ENCODE results near the gene PBX2. TPM values are rescaled to one million over a fixed set of nuclear protein-coding genes. Genes with fewer than 3 reads are reported as not detected.

The PBX2 gene
- polyA plus RNA-seq, 3 donors: 1.9 to 201 (median 4.0) TPM

DNA sequence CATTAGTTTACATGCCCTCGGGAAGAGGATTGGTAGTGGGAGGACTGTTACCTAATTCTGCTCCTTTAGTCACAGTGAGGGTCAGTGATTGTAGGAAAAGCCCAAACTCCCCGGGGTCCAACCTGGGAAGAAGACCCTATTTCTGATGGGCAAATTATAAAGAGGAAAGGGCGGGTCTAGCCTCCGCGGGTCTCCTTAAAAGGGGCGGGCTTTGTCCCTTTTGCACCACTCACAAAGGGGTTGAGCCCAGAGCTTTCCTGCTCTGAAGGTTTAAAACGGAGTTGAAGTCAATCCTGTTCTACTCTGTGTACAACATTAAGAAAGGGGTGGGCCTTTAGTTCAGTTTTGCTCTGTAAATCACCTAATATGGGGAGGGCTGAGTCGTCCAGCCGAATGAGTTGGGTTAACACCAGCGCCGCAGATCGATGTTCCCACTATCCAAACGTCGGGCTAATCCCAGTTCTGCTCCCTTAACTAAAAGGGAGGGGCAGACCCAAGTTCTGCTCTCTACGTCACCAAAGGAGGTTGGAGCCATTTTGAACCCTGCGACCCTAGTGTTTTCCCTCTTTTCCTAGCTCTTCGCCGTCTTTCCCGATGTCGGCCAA is 12.7 kb downstream of the PBX2 start:
- Histone ChIP-seq H3K9me3 (replicated peaks in 1 of 2; ENCODE audit: control insufficient read depth in 1 of 2, insufficient read depth in 1 of 2, low read length in 2 of 2) (no peaks in the 10 kb centered on the region), H3K4me2 (replicated peaks; ENCODE audit: extremely low read depth, low read length, poor library complexity, severe bottlenecking) (peak overlapping the region; percentile 97), H3K27me3 (ENCODE audit: control insufficient read depth in 2 of 2, insufficient read depth in 2 of 2, low read length in 2 of 2) (no peaks in the 10 kb centered on the region), H3K27ac (ENCODE audit: low read depth in 1 of 2, low read length in 2 of 2) (peak overlapping the region; percentile 89 to 90), H2AFZ (ENCODE audit: insufficient read depth, low read depth, low read length, poor library complexity, severe bottlenecking) (peak overlapping the region; percentile 70), H3K4me3 (replicated peaks in 1 of 3; ENCODE audit: low read depth in 2 of 3, low read length in 3 of 3) (peak overlapping the region; percentile 57 to 94 (median 82)), H4K20me1 (ENCODE audit: insufficient read depth, low read length) (no peaks in the 10 kb centered on the region), H3K9ac (ENCODE audit: insufficient read depth, low read length, poor library complexity, severe bottlenecking) (peak overlapping the region; percentile 56), H3K4me1 (ENCODE audit: control insufficient read depth in 1 of 2, insufficient read depth in 2 of 2, low read length in 2 of 2) (peaks cover 56 to 71% of the 10 kb centered on the region in 2 donors), H3K79me2 (ENCODE audit: insufficient read depth, low read length) (peaks cover 52% of the 10 kb centered on the region), H3K36me3 (replicated peaks in 1 of 2; ENCODE audit: control insufficient read depth in 1 of 2, insufficient read depth in 2 of 2, low read length in 2 of 2) (peaks cover 11 to 24% of the 10 kb centered on the region in 2 donors)
- Mint-ChIP-seq H3K4me3 (peak overlapping the region; percentile 90 to 98), H3K27ac (peak overlapping the region; percentile 96 to 100 (median 100)), H3K36me3 (peaks cover 16 to 24% of the 10 kb centered on the region in 2 donors), H3K9me3 (no peaks in the 10 kb centered on the region), H3K27me3 (ENCODE audit: low read depth in 3 of 3) (peaks cover 0 to 4% (median 0%) of the 10 kb centered on the region in 3 donors), H3K4me1 (peaks cover 81% of the 10 kb centered on the region)
- TF ChIP-seq, protein P1, sequence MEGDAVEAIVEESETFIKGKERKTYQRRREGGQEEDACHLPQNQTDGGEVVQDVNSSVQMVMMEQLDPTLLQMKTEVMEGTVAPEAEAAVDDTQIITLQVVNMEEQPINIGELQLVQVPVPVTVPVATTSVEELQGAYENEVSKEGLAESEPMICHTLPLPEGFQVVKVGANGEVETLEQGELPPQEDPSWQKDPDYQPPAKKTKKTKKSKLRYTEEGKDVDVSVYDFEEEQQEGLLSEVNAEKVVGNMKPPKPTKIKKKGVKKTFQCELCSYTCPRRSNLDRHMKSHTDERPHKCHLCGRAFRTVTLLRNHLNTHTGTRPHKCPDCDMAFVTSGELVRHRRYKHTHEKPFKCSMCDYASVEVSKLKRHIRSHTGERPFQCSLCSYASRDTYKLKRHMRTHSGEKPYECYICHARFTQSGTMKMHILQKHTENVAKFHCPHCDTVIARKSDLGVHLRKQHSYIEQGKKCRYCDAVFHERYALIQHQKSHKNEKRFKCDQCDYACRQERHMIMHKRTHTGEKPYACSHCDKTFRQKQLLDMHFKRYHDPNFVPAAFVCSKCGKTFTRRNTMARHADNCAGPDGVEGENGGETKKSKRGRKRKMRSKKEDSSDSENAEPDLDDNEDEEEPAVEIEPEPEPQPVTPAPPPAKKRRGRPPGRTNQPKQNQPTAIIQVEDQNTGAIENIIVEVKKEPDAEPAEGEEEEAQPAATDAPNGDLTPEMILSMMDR (IDR thresholded peaks at IDR 0.05): no peak
- intact Hi-C loops (cut with micrococcal nuclease): loop anchor here in 1 of 2 donors (5.0 kb wide), 1 partner anchor 55 kb away; no protein-coding TSS in a partner anchor
- DNase-seq: no peak
- WGBS (ENCODE audit: insufficient coverage): 2% methylated on average over 16 of the region's 20 CpGs

DNA sequence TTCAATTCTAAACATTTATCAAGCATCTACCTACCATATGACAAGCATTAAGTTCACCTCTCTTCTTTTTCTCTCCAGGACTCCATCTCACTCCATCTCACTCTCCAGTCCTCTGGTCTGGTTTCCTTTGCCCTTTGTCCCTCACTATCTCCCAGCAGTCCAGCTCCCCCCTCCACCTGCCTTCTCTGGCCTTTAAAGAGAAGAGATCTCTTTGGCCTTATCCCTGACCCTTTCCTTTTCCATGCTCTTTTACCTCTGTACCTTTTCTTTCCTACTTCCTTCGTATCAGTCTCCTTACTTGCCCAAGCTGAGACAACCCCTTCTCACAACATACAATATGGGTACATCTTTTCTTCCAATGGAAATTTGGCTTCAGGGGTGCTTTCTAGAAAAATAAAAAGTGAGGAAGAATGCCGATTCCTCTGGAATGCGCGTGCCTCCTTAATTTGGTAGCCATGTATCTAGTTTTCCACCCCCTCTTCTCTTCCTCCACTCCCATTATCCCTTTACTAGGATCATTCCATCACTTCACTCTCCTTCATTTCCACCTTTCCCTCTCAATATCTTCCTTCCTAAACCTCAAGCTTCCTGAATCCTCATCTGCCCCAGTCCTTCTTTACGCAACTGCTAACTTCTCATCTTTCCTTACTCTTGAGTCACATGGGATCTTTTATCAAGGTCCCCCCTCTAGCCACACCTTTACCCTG is 13.4 kb downstream of the PBX2 start:
- Histone ChIP-seq H3K4me1 (ENCODE audit: control insufficient read depth in 1 of 2, insufficient read depth in 2 of 2, low read length in 2 of 2) (peaks cover 49 to 64% of the 10 kb centered on the region in 2 donors), H3K36me3 (replicated peaks in 1 of 2; ENCODE audit: control insufficient read depth in 1 of 2, insufficient read depth in 2 of 2, low read length in 2 of 2) (peaks cover 11 to 18% of the 10 kb centered on the region in 2 donors), H3K27me3 (ENCODE audit: control insufficient read depth in 2 of 2, insufficient read depth in 2 of 2, low read length in 2 of 2) (no peaks in the 10 kb centered on the region), H2AFZ (ENCODE audit: insufficient read depth, low read depth, low read length, poor library complexity, severe bottlenecking) (peak overlapping the region; percentile 93), H3K9ac (ENCODE audit: insufficient read depth, low read length, poor library complexity, severe bottlenecking) (peak overlapping the region; percentile 81), H3K9me3 (replicated peaks in 1 of 2; ENCODE audit: control insufficient read depth in 1 of 2, insufficient read depth in 1 of 2, low read length in 2 of 2) (no peaks in the 10 kb centered on the region), H3K27ac (ENCODE audit: low read depth in 1 of 2, low read length in 2 of 2) (peak overlapping the region; percentile 89 to 90), H3K79me2 (ENCODE audit: insufficient read depth, low read length) (peaks cover 49% of the 10 kb centered on the region), H3K4me2 (replicated peaks; ENCODE audit: extremely low read depth, low read length, poor library complexity, severe bottlenecking) (peak overlapping the region; percentile 97), H4K20me1 (ENCODE audit: insufficient read depth, low read length) (no peaks in the 10 kb centered on the region), H3K4me3 (replicated peaks in 1 of 3; ENCODE audit: low read depth in 2 of 3, low read length in 3 of 3) (peak overlapping the region; percentile 71 to 94 (median 82))
- H3K4me1 Mint-ChIP-seq: peaks cover 75% of the 10 kb centered on the region
- DNase-seq: peak in 2 of 3 donors; percentile 32 to 66
- 64% methylated on average over 2 of the region's 5 CpGs for WGBS (ENCODE audit: insufficient coverage)
- H3K27ac Mint-ChIP-seq: peak overlapping the region; percentile 96 to 100 (median 100)
- TF ChIP-seq, protein P1 (IDR thresholded peaks at IDR 0.05): no peak
- peaks cover 16 to 18% of the 10 kb centered on the region in 2 donors for H3K36me3 Mint-ChIP-seq
- intact Hi-C loops (cut with micrococcal nuclease): loop anchor here (1.0 to 5.0 kb wide), 2 partner anchors 28 to 54 kb away; no protein-coding TSS in a partner anchor
- H3K4me3 Mint-ChIP-seq: peak overlapping the region; percentile 90 to 98
- peaks cover 0 to 4% (median 0%) of the 10 kb centered on the region in 3 donors for H3K27me3 Mint-ChIP-seq (ENCODE audit: low read depth in 3 of 3)
- no peaks in the 10 kb centered on the region for H3K9me3 Mint-ChIP-seq
